AG20443 (cell line): ENCODE data around the gene PTPRN.
"Not testable (repeated sequence)": the region's sequence is repeated elsewhere in the genome, so short reads cannot be mapped to it uniquely, and the experiment has no call there.

Experiments used
- DNase-seq: peaks from one replicate; pipeline ENCODE4 v3.0.0; 2012; ENCODE audit warnings: low spot score, mixed read lengths

PTPRN gene

DNA sequence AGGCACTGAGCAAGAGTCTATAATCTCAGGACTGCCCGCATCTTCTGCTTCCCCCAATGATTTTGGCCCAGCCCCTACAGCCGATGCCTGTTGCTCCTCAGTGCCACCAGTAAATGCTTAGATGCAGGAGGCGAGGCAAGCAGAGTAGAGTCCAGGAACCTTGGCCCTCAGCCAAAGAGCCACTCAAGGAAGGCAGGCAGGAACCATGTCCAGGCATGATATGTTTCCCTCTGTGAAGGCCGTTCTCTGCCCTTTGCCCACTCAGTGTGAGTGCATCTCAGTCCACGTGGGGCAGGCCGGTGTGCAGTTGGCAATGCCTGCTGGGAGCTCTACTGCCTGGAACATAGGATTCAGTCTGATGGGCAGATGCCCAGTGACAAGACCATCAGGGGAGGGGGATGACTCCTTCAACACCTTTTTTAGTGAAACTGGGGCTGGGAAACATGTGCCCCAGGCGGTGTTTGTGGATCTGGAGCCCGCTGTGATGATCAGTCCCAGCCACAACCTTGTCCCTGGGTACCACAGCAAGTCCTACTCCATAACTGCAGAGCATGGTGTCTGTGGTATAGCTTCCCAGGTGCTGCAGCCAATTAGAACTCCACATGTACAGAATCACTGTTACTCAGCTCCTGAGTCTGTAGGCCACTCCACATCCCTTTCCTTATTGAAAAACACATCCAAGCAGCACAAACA, 39.7 kb downstream of the PTPRN start:
- no peak for DNase-seq

DNA sequence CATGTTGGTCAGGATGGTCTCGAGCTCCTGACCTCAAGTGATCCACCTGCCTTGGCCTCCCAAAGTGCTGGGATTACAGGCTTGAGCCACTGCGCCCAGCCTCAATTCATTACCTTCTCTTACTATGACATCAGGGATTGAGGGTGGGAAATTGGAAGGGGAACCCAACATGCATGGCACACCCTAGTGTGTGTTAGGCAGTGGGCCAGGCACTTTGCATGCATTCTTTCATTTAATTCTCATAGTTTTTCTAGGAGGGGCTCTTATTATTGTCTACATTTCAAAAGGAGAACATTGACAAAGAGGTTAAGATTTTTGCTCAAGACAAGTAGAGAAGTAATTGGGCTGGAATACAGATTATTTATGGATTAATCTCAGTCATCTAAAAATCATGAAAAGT, 40.9 kb downstream of the PTPRN start:
- no peak for DNase-seq

DNA sequence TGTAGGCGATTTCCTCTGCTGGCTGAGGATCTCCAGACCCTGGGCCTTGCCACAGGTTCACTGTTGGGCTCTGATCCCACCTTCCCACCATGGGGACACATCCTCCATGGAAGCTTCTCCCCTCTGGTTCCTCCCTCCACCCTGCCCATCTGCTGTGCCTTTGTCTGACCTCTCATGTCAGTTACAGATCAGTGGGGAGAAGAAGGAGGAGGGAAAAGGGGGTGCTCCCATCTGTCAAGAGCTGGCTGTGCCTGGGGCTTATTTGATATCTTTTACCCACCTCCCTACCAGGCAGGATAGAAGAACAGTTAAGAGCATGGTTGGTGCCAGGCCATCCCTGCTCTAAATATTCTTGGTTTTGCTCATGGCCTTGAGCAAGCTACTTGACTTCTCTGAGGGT, 42.3 kb downstream of the PTPRN start:
- no peak for DNase-seq

DNA sequence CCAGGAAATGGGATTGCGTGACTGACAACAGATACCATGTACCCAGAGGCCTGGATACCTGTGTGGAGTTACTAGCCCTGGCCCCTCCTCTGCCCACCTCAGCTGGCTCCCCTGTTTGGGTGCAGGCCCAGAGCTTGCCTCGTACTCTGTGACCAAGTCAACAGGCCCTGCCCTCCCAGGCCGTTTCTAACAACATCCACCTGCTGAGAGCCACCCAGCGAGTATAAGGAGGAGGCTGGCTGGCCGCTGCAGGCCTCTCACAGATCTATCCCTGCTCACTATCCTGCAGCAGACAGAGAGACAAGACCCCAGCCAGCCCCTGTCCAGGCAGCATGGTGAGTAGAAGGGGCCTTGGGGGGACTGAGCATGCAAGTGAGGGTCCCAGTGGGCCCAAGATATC, 43.0 kb downstream of the PTPRN start:
- DNase-seq = no peak

DNA sequence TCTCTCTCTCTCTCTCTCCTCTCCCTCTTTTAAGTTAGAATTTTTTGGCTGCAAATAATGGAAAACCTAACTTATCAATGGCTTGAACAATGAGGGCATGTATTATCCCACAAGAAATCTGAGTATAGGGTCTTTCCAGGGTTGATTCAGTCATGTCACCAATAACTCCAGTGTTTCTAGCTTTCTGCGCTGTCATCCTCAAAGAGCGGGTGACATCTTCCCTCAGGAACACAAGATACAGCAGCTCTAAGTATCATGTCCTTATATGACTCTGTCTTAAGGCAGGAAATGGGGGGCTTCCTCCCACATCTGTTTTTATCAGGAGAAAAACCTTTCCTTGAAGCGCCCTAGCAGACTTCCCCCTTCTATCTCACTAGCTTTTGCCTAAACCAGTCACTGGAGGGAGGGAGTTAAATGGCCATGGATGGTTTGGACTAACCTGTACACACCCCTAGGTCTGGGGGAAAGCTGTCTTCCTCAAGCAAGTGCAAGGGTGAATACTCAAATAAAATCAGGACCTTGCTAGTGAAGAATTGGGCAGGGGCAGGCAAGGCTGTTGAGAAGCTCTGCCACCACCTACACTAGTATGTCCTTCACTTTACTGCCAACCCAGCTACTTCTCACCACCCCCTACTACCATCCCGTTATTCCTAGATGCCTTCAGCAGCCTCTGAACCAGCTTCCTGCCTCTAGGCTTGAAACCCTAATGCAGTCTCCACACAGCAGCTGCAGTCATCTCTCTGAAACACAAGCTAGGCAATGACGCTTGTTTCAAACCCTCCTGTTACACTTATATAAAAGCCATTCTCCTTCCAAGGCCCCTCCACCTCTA, 48.0 kb downstream of the PTPRN start:
- no peak for DNase-seq

DNA sequence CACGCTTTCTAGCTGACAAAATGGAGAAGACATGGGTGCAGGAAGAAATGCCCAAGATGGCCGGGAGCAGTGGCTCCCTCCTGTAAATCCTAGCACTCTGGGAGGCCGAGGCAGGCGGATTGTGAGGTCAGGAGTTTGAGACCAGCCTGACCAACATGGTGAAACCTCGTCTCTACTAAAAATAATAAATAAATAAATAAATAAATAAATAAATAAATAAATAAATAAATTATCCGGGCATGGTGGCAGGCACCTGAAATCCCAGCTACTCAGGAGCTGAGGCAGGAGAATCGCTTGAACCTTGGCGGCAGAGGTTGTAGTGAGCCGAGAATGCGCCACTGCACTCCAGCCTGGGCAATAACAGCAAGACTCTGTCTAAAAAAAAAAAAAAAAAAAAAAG, 50.3 kb downstream of the PTPRN start:
- DNase-seq = not testable (repeated sequence)

DNA sequence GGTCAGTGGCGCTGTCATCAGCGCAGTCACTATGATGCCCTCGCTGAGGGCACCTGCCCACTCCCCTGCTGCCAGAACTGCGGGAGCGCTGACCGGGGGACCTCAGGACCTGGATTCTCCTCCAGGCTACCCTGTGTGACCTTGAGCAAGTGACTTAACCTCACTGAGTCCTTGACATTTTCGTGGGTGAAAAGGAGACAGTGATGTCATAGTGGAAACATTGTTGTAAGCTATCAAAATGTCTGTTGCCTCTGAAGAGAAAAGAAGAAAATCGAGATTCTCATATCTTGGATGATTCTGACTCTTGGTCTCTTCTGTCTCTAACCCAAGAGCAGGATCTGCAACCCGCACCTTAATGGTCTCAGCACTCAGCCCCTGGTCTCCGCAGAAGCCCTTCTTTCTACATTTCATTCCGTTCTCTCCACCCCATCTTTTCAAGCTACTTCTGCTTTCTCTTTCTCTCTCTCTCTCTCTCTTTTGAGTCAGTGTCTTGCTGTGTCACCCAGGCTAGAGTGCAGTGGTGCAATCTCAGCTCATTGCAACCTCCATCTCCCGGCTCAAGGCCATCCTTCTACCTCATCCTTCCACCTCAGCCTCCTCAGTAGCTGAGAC, 54.5 kb downstream of the PTPRN start:
- no peak for DNase-seq

DNA sequence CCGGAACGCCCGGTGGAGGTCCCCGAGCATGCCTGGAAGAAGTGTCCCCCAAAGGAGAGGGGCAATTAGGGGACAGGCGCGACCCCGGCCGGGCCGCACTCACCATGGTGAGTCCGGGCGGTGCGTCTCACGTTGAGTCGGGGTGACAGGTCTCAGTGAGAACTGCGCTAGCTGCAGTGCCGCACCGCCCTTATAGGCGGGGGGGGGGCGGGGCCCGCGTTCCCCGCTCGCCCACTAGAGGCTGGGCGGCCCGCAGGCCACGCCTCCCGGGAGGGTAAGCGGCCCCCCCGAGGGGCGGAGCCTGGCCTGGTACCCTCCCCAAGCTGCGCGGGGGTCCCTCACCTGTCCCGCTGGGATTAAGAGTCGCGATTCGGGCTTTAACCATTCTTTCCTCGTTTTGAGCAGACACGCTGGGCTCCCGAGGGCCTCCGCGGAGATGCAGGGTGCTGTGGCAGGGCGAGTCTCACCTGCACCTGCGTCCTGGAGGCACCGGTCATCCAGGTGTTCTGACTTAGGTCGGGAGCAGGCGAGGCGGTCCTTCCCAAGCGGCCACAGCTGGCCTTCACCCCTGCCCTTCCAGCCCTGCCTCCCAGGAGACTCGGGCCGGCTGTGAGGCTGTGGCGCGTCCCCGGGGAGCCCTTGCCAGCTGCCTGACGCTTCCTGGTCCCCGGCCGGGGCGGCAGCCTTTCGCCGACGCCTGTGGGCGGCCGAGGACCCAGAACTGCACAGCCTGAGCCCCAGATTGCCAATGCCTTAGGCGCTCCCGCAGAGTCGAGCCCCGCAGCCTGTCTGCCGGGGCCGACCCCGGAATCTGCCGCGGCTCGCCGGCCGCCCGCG, 55.2 kb downstream of the PTPRN start, which contains the start of gene TUBA4A:
TSS of gene TUBA4A (minus strand) at position 166 of the 837 bp plus-strand sequence. CDS start at position 106, 60 bp downstream.
- DNase-seq = peak; percentile 98

DNA sequence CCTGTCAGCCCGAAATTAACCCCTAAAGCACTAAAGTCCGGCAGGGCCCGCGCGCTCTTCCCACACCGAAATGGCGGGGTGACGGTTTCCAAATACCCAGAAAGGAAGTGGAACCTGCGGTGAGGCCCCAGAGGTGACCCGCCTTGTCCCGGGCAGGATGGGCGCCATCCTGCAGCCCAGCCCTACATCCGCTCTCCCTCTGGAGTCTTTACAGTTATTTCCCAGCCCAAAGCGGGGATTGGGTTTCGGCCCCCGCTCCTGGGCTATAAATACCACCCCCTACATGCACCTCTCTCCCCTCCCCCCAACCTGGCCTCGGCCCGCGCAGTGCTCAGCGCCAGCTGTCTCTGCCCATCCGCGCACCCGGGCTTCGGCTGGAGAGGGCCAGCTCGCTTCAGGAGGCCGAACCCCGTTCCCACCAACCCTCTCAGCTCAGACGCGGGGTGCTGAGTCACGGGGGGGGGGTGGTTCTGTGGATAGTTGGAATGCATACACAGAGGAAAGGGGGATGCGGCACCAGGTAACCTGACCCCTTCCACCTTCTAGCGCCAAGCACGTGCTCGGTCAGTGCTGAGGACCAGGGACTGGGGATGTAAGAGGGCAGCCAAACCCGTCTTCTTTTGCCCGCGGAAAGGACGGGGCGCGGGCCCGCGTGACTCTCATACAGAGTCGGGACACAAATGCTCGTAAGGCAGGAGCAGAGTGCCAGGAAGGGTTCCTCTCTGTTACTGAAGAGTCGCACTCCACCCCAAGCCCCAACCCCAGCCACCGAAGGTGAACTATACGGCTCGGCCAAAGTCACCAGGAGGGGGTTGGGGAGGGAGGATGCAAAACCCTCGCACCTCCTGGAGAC, 56.1 kb downstream of the PTPRN start, which contains the start of gene TUBA4B:
TSS of gene TUBA4B (plus strand) at position 344 of the 853 bp plus-strand sequence. CDS start at position 509, 165 bp downstream.
- peak; percentile 43 for DNase-seq

DNA sequence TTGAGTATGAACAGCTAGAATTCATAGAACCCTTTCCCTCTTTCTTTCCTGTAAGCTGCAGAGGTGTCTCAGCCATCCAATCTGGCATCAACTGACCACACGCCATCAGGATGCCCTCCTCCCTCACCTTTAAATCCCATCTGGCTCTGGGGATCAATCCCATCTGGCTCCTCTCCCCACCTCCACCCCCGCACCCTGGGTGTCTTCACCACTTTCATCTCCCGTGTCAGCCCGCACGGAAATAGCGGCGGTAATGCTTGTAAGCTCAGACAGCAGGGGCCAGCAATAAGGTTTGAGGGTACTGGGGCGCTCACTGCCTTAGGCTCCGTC, 56.7 kb downstream of the PTPRN start:
- DNase-seq = no peak

DNA sequence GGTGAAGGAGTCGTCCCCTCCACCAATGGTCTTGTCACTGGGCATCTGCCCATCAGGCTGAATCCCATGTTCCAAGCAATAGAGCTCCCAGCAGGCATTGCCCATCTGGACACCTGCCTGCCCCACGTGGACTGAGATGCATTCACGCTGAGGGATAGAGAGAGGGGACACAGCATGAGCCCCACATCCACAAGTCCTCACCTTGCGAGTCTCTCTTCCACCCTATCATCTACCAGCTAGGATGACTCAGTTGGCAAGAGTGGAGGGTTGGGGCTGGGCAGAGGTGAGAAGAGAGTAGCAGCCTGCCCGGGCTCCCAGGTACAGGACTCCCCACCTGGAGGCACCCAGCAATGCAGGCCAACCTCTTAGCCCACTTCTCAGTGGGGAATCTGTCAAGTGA, 57.1 kb downstream of the PTPRN start:
- DNase-seq = no peak

DNA sequence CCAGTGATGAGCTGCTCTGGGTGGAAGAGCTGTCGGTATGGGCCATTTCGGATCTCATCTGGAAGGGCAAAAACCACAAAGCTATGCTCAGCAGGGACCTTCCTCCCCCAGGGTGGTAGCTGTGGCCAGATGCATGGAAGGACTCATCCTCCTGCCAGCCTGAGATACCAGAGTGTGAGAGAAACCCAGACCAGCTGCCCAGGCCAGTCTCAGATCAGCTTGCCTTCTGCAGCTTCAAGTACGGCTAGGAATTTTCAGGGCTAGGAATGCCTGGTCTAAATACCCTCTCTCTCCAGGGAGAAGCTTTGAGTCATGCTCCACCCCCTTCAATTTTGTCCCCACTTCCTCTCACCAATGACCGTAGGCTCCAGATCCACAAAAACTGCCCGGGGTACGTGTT, 57.5 kb downstream of the PTPRN start:
- DNase-seq = no peak

DNA sequence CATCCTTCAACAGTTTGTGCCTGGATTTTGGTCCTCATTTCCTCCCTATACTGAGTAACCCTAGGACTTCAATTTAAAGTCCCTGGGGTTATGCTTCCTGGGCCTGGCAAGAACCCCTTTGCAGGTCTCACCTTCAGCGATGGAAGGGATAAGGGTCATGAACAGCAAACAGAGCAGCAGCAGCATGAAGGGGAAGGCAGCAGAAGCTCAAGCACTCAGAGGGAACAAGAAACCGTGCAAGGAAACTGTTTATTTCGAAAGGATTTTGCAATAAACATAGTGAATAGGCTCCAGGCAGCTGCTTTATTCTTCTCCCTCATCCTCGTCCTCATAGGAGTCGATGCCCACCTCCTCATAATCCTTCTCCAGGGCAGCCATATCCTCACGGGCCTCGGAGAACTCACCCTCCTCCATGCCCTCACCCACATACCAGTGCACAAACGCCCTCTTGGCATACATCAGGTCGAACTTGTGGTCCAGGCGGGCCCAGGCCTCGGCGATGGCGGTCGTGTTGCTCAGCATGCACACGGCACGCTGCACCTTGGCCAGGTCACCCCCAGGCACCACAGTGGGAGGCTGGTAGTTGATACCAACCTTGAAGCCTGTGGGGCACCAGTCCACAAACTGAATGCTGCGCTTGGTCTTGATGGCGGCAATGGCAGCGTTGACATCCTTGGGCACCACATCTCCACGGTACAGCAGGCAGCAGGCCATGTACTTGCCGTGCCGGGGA, 59.0 kb downstream of the PTPRN start:
- no peak for DNase-seq

DNA sequence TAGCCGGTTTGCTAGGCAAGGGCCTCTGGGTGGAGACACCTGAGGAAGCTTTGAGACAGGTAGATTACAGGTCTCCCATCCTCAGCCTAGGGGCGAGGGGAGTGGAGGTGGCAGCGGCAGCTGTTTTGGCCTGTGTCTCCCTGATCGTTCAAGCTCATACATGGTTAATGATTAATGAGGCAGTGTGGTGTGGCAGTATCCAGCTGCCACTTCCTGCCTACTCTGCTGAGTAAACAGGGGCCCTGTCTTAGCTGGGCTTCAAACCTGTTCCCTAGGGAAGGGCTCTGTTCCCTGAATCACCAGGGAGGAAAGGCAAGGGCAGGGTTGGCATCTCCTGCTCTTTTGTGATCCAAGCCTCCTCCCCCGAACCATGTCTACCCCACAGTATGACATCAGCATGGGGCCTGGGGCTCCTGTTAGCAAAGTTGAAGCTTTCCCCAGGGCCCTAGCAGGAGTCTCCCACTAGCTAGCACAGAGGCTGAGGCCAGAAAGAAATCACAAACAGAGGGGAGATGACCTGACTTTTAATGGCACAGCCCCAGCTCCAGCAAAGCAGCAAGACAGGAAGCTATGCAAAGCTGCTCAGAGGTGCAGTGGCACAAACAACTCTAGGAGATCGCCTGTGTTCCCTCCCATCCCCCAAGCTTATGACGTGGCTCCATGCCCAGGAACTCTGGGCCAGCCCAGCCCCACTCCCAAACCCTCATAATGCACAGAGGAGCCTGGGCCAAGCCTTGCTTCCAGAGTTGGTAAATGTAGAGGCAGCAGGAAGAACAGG, 59.8 kb downstream of the PTPRN start:
- peak; percentile 57 for DNase-seq

DNA sequence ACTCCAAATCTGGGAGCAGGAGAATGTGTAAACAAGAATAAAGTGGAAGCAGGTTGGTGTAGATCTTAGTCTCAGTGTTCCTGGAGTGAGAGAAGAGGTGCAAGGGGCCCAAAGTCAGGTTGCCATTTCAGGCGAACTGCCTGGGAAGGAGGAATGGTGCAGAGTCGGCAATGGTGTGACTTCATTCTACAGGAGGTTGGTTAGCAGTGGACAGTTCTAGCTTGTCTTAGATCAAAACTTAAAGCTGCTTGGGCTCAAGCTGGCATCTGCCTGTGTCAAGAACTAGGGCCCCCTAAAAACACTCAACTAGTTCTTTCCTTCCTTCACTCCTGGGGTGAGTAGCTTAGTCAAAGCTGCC, 60.4 kb downstream of the PTPRN start:
- no peak for DNase-seq

DNA sequence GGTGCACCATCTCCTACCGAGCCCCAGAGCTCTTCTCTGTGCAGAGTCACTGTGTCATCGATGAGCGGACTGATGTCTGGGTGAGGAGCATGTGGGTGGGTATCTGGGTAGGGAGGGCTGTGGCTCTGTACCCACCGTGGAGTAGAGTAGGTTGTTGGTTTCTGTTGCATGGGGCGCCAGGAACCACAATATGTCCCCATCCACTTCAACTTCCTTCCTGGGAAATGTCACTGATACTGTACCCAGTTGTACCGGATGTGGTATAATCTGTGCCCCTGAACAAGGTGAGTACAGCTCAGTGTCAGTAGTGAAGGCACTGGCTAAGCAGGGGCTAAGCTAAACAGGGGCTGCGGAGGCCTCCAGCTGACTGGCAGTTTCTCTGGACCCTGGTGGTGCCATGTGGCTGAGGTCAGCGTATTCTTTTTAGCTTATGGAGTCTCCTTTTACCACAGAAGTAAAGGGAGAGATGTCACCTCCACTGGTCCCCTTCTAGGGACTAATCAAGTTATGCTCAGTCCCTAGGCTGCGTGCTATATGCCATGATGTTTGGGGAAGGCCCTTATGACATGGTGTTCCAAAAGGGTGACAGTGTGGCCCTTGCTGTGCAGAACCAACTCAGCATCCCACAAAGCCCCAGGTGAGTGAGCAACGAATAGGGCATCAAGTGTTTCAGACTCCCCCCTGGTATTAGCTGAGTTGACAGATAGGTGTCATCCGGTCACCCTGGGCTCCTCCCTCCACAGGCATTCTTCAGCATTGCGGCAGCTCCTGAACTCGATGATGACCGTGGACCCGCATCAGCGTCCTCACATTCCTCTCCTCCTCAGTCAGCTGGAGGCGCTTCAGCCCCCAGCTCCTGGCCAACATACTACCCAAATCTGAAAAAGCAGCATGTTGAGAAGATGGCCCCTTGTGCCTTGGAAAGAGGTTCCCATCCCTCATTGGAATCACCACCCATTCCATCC, 61.2 kb downstream of the PTPRN start:
- DNase-seq = no peak

DNA sequence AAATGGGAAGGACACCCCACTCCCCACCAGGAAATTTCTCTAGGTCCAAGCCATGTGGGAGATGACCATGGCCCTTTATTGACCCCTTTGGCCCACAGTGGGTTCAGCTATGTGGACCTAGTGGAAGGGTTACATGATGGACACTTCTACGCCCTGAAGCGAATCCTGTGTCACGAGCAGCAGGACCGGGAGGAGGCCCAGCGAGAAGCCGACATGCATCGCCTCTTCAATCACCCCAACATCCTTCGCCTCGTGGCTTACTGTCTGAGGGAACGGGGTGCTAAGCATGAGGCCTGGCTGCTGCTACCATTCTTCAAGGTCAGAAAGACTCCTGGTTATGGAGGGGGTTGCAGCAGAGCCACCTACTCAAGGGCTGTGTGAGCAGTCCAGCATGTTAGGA, 62.6 kb downstream of the PTPRN start:
- no peak for DNase-seq

DNA sequence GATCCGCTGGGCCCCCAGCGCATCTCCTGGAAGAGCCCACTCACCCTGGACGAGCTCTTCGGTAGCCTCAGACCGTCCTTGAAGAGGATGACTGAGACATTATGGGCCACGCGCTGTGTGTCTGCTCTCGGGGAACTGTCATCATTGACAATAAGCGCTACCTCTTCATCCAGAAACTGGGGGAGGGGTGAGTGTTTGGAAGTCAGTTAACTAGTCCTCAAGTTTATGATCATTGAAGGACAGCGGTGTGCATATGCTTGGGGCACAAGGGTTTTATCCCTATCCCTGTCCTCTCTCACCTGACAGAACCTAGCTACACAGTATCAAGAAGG, 63.3 kb downstream of the PTPRN start:
- DNase-seq = no peak
